IMR-90 (cell line): Measurements from ENCODE around the gene AHR. TPM values are rescaled to one million over a fixed set of nuclear protein-coding genes. Genes with fewer than 3 reads are reported as not detected.

Experiments used
- ATAC-seq: fragments of 200-7000 bp; cut with Tn5 transposase; 2 replicates; pipeline ENCODE4 v1.9.1; 2020; ENCODE audit warnings: low read depth, mild to moderate bottlenecking, moderate library complexity
- BruUV-seq: library from RNA; stranded (reverse); fragments of 400-500 nt; replicated peaks from 2 replicates; lab custom pipeline; 2021; lab: Mats Ljungman, UMichigan
- CTCF ChIA-PET: fragments of 300-600 bp; formaldehyde crosslinking; extraction: SDS; loops from one replicate; lab custom pipeline; 2021; ENCODE audit warnings: antibody characterized with exemption; lab: Yijun Ruan, JAX
- POLR2A ChIA-PET: fragments of 300-600 bp; sonication (Branson Sonifier 250); formaldehyde crosslinking; loops from one replicate; lab custom pipeline; 2022; ENCODE audit warnings: antibody characterized with exemption; ENCODE audit not compliant: unreplicated experiment; lab: Charles Lee
- DNase-seq: peaks from one replicate; pipeline ENCODE4 v3.0.0; 2013
- H2AFZ ChIP-seq: replicated peaks from 2 replicates; pipeline ENCODE3; 2013; ENCODE audit warnings: low read length, mild to moderate bottlenecking; ENCODE audit not compliant: poor library complexity
- H2AK5ac ChIP-seq: 2 replicates; pipeline ENCODE4 v1.6.1; 2013; ENCODE audit warnings: low read depth, low read length, inconsistent platforms
- H2AK9ac ChIP-seq: replicated peaks from 2 replicates; pipeline ENCODE3; 2013; ENCODE audit warnings: mild to moderate bottlenecking, low read depth, low read length, moderate library complexity; ENCODE audit not compliant: poor library complexity
- H2BK120ac ChIP-seq: 2 replicates; pipeline ENCODE4 v1.6.1; 2013; ENCODE audit warnings: low read depth, low read length, inconsistent platforms
- H2BK15ac ChIP-seq: 3 replicates; pipeline ENCODE4 v1.6.1; 2013; ENCODE audit warnings: low read depth, low read length, inconsistent platforms
- H2BK20ac ChIP-seq: 2 replicates; pipeline ENCODE4 v1.6.1; 2013; ENCODE audit warnings: low read depth, mild to moderate bottlenecking, inconsistent platforms, low read length, moderate library complexity
- H2BK5ac ChIP-seq: 2 replicates; pipeline ENCODE4 v1.6.1; 2013; ENCODE audit warnings: mild to moderate bottlenecking, low read depth, low read length, inconsistent platforms; ENCODE audit not compliant: poor library complexity, severe bottlenecking
- H3K14ac ChIP-seq: replicated peaks from 2 replicates; pipeline ENCODE4 v1.6.1; 2013; ENCODE audit warnings: low read depth, low read length, inconsistent platforms
- H3K18ac ChIP-seq: 2 replicates; pipeline ENCODE4 v1.6.1; 2013; ENCODE audit warnings: low read depth, low read length, control low read depth
- H3K23ac ChIP-seq: 2 replicates; pipeline ENCODE4 v1.6.1; 2013; ENCODE audit warnings: low read depth, low read length, inconsistent platforms
- H3K27ac ChIP-seq: 2 replicates; pipeline ENCODE4 v1.5.1; 2013; ENCODE audit warnings: mild to moderate bottlenecking, control low read depth, low read length; ENCODE audit not compliant: insufficient read depth
- H3K27me3 ChIP-seq: 2 replicates; pipeline ENCODE4 v1.6.1; 2013; ENCODE audit warnings: low read length; ENCODE audit not compliant: control insufficient read depth, insufficient read depth
- H3K36me3 ChIP-seq: 2 replicates; pipeline ENCODE4 v1.6.1; 2013; ENCODE audit warnings: low read length, mixed read lengths; ENCODE audit not compliant: control insufficient read depth, insufficient read depth
- H3K4ac ChIP-seq: 2 replicates; pipeline ENCODE4 v1.6.1; 2013; ENCODE audit warnings: low read depth, low read length, inconsistent platforms
- H3K4me1 ChIP-seq: 2 replicates; pipeline ENCODE4 v1.6.1; 2013; ENCODE audit warnings: low read length, mixed read lengths; ENCODE audit not compliant: control insufficient read depth, insufficient read depth
- H3K4me2 ChIP-seq: 2 replicates; pipeline ENCODE4 v1.6.1; 2013; ENCODE audit warnings: low read depth, mild to moderate bottlenecking, control low read depth, low read length, moderate library complexity
- H3K4me3 ChIP-seq: 2 replicates; pipeline ENCODE4 v1.5.1; 2013; ENCODE audit warnings: low read depth, mild to moderate bottlenecking, control low read depth, low read length, moderate library complexity; ENCODE audit not compliant: insufficient read depth
- H3K56ac ChIP-seq: 2 replicates; pipeline ENCODE4 v1.6.1; 2013; ENCODE audit warnings: low read length, inconsistent platforms; ENCODE audit not compliant: insufficient read depth; ENCODE audit errors: extremely low read depth
- H3K79me1 ChIP-seq, 2 experiments: 2 replicates each; pipeline ENCODE4 v1.6.1; 2013; ENCODE audit warnings: low read length in 2 of 2, inconsistent platforms in 1 of 2, low read depth in 1 of 2
- H3K9ac ChIP-seq: 2 replicates; pipeline ENCODE4 v1.6.1; 2013; ENCODE audit warnings: low read depth, low read length, control low read depth
- H3K9me1 ChIP-seq: 2 replicates; pipeline ENCODE4 v1.6.1; 2013; ENCODE audit warnings: low read length, inconsistent platforms; ENCODE audit not compliant: insufficient read depth
- H3K9me3 ChIP-seq: 2 replicates; pipeline ENCODE4 v1.6.1; 2013; ENCODE audit warnings: low read length; ENCODE audit not compliant: control insufficient read depth, insufficient read depth
- H4K20me1 ChIP-seq: 2 replicates; pipeline ENCODE4 v1.6.1; 2013; ENCODE audit warnings: low read length, inconsistent platforms; ENCODE audit not compliant: insufficient read depth
- H4K5ac ChIP-seq: 2 replicates; pipeline ENCODE4 v1.6.1; 2013; ENCODE audit warnings: mild to moderate bottlenecking, low read depth, low read length, control low read depth
- H4K8ac ChIP-seq, 2 experiments: 2 replicates each; pipeline ENCODE4 v1.6.1; 2013; ENCODE audit warnings: low read depth in 2 of 2, low read length in 2 of 2, control low read depth in 1 of 2, inconsistent platforms in 1 of 2
- H4K91ac ChIP-seq: 2 replicates; pipeline ENCODE4 v1.6.1; 2013; ENCODE audit warnings: low read depth, low read length, inconsistent platforms; ENCODE audit not compliant: insufficient read depth
- BHLHE40 ChIP-seq: fragments of 150-350 bp; IDR thresholded peaks from 2 replicates; pipeline ENCODE4 v1.6.1; 2016; ENCODE audit warnings: mild to moderate bottlenecking, low read depth, low read length
- CEBPB ChIP-seq: IDR thresholded peaks from 2 replicates; pipeline ENCODE4 v1.6.1; 2012; ENCODE audit warnings: low read depth, low read length, improper control_type of control experiment
- CHD1 ChIP-seq: IDR thresholded peaks from 2 replicates; pipeline ENCODE4 v1.6.1; 2012; ENCODE audit warnings: low read depth, low read length, improper control_type of control experiment
- CTCF ChIP-seq: conservative IDR thresholded peaks from 2 replicates; pipeline ENCODE4 v1.5.1; 2012; ENCODE audit warnings: mild to moderate bottlenecking, low read depth, low read length, improper control_type of control experiment
- ELK1 ChIP-seq: fragments of 150-350 bp; IDR thresholded peaks from 2 replicates; pipeline ENCODE4 v1.6.1; 2016; ENCODE audit warnings: low read depth, mild to moderate bottlenecking, low read length, moderate library complexity, borderline replicate concordance
- FOS ChIP-seq: fragments of 150-350 bp; IDR thresholded peaks from 2 replicates; pipeline ENCODE4 v1.6.1; 2016; ENCODE audit warnings: low read depth, low read length
- MAFK ChIP-seq: IDR thresholded peaks from 2 replicates; pipeline ENCODE4 v1.6.1; 2012; ENCODE audit warnings: low read depth, low read length, improper control_type of control experiment
- MAZ ChIP-seq: IDR thresholded peaks from 2 replicates; pipeline ENCODE4 v1.6.1; 2012; ENCODE audit warnings: low read depth, mild to moderate bottlenecking, low read length, improper control_type of control experiment, moderate library complexity, borderline replicate concordance
- MXI1 ChIP-seq: IDR thresholded peaks from 2 replicates; pipeline ENCODE4 v1.6.1; 2012; ENCODE audit warnings: low read depth, mild to moderate bottlenecking, low read length, moderate library complexity, borderline replicate concordance
- NFE2L2 ChIP-seq: fragments of 150-350 bp; IDR thresholded peaks from 2 replicates; pipeline ENCODE4 v1.6.1; 2016; ENCODE audit warnings: low read depth, mild to moderate bottlenecking, low read length
- POLR2A ChIP-seq: IDR thresholded peaks from 2 replicates; pipeline ENCODE4 v1.6.1; 2012; ENCODE audit warnings: mild to moderate bottlenecking, low read depth, low read length
- RAD21 ChIP-seq: IDR thresholded peaks from 2 replicates; pipeline ENCODE4 v1.6.1; 2012; ENCODE audit warnings: low read length, improper control_type of control experiment
- RCOR1 ChIP-seq: IDR thresholded peaks from 2 replicates; pipeline ENCODE4 v1.6.1; 2012; ENCODE audit warnings: mild to moderate bottlenecking, low read length, improper control_type of control experiment; ENCODE audit not compliant: insufficient replicate concordance
- RFX5 ChIP-seq: IDR thresholded peaks from 2 replicates; pipeline ENCODE4 v1.8.0; 2012; ENCODE audit warnings: low read depth, mild to moderate bottlenecking, low read length, moderate library complexity
- SMC3 ChIP-seq: fragments of 150-350 bp; IDR thresholded peaks from 2 replicates; pipeline ENCODE4 v1.6.1; 2016; ENCODE audit warnings: low read depth, mild to moderate bottlenecking, antibody characterized with exemption, low read length, moderate library complexity
- USF2 ChIP-seq: fragments of 150-350 bp; IDR thresholded peaks from 2 replicates; pipeline ENCODE4 v1.6.1; 2017; ENCODE audit warnings: mild to moderate bottlenecking, antibody characterized with exemption, low read length, low read depth
- WGBS, 2 experiments: methylation state at CpG; one replicate each; pipeline versions ENCODE4 v1.1.5 to v1.1.7; 2013; ENCODE audit warnings: missing lambda C conversion rate in 2 of 2; ENCODE audit not compliant: insufficient read length in 1 of 2; ENCODE audit errors: extremely low coverage in 2 of 2; 5-methylcytosine and 5-hydroxymethylcytosine counted together
- dilution Hi-C: fragments of 300-500 bp; cut with HindIII; formaldehyde crosslinking; loops from one replicate; pipeline ENCODE4 v1.14.3; 2018; ENCODE audit warnings: low sequenced_read_pairs; ENCODE audit not compliant: unreplicated experiment
- in situ Hi-C: fragments of 300-500 bp; cut with MboI; formaldehyde crosslinking; loops from 3 replicates; pipeline ENCODE4 v1.14.3; 2019; ENCODE audit warnings: low sequenced_read_pairs, inconsistent platforms, mixed read lengths
- intact Hi-C: fragments of 100-400 bp; cut with micrococcal nuclease; formaldehyde crosslinking; loops from 2 replicates; pipeline ENCODE4 v1.10.0; 2022
- polyA plus RNA-seq, 3 experiments: library from polyadenylated mRNA; depleted of rRNA; stranded (reverse); fragments of >200 nt; gene quantifications; 2 replicates each; pipeline ENCODE4 v1.2.3, GENCODE V29; 2012; ENCODE audit warnings: low replicate concordance in 1 of 3
- total RNA-seq: library from RNA; depleted of rRNA; stranded (reverse); fragments of >200 nt; gene quantifications from 2 replicates; pipeline ENCODE4 v1.2.3, GENCODE V29; 2012

The AHR gene
- total and polyA plus RNA-seq, 2 of the 4 experiments (the other 2 are of a cell fraction), result 6.9 to 55.2 TPM

- ATAC-seq (no peak), DNase-seq (no peak)
- no peak overlapping the region for H2BK15ac ChIP-seq
- no peak overlapping the region for H2BK120ac ChIP-seq
- dilution Hi-C loops (no loop called here), in situ Hi-C loops (no loop called here), intact Hi-C loops (no loop called here)
- no peak overlapping the region for H4K91ac ChIP-seq
- H3K18ac ChIP-seq, result no peak overlapping the region
- H2AK9ac ChIP-seq, result no peak overlapping the region
- no peaks in the 10 kb centered on the region for H4K20me1 ChIP-seq
- no peaks in the 10 kb centered on the region for H3K9me1 ChIP-seq
- TF ChIP-seq FOS, result no peak
- TF ChIP-seq RAD21, result no peak
- TF ChIP-seq ELK1, result no peak
- no peak for TF ChIP-seq SMC3
- TF ChIP-seq BHLHE40, result no peak
- no peak for TF ChIP-seq RFX5
- no peak for TF ChIP-seq MAZ
- TF ChIP-seq CHD1, result no peak
- no peak for TF ChIP-seq NFE2L2
- TF ChIP-seq USF2, result no peak
- no peak for TF ChIP-seq RCOR1
- no peak for TF ChIP-seq MAFK
- TF ChIP-seq MXI1, result no peak
- no peak for TF ChIP-seq CTCF
- no peak for TF ChIP-seq CEBPB
- TF ChIP-seq POLR2A, result no peak
- no peak overlapping the region for H2BK20ac ChIP-seq
- peaks cover 2% of the 10 kb centered on the region; the same call in 1 of the 2 replicates for H3K4me1 ChIP-seq
- no peak overlapping the region for H4K5ac ChIP-seq
- no peak overlapping the region for H4K8ac ChIP-seq
- no peak overlapping the region for H3K4me2 ChIP-seq
- no peak overlapping the region for H2AFZ ChIP-seq
- no peak overlapping the region for H3K4me3 ChIP-seq
- no peak overlapping the region for H2BK5ac ChIP-seq
- POLR2A ChIA-PET, result interaction anchor here (0.5 kb wide), 1 partner anchor 11 kb away, joined by 8 read pairs; no protein-coding TSS in a partner anchor
- H3K4ac ChIP-seq, result no peak overlapping the region
- H3K23ac ChIP-seq, result no peak overlapping the region
- WGBS, 2 experiments, result 95% methylated on average over 4 of the region's 6 CpGs; no CpG with 5 or more reads in 1 of the 2 experiments
- BruUV-seq, result no TSS peak
- peaks cover 4% of the 10 kb centered on the region for H3K9me3 ChIP-seq
- no peak overlapping the region for H2AK5ac ChIP-seq
- H3K36me3 ChIP-seq, result no peaks in the 10 kb centered on the region
- no peaks in the 10 kb centered on the region for H3K27me3 ChIP-seq
- no peak overlapping the region for H3K14ac ChIP-seq
- H3K56ac ChIP-seq, result no peak overlapping the region
- H3K79me1 ChIP-seq, result no peaks in the 10 kb centered on the region
- no peak overlapping the region for H3K9ac ChIP-seq
- no peak overlapping the region for H3K27ac ChIP-seq
- CTCF ChIA-PET, result no interaction called here
These were observed 61.2 kb downstream of the AHR start for GRCh38 chr7:17359610-17360009.
